Neural progenitor cell (in vitro differentiated cells): ENCODE results near the gene ZNF800. TPM values are rescaled to one million over a fixed set of nuclear protein-coding genes. Genes with fewer than 3 reads are reported as not detected.

ENCODE experiments used
- DNase-seq: peaks from one replicate; pipeline ENCODE4 v3.0.0-alpha.2; 2016; ENCODE audit warnings: low spot score
- H2AFZ ChIP-seq: fragments of 200-600 bp; sonication (generic); replicated peaks from 2 replicates; pipeline ENCODE4 v1.6.1; 2016; ENCODE audit warnings: antibody characterized with exemption
- H3F3A ChIP-seq: fragments of 200-600 bp; sonication (generic); 2 replicates; pipeline ENCODE4 v1.6.1; 2016; ENCODE audit warnings: antibody characterized with exemption, low read depth
- H3K27ac ChIP-seq: fragments of 200-600 bp; sonication (generic); 2 replicates; pipeline ENCODE4 v1.5.1; 2016; ENCODE audit warnings: mild to moderate bottlenecking
- H3K27me3 ChIP-seq: fragments of 200-600 bp; sonication (generic); 2 replicates; pipeline ENCODE4 v1.6.1; 2016; ENCODE audit warnings: mild to moderate bottlenecking, moderate library complexity
- H3K36me3 ChIP-seq: fragments of 200-600 bp; sonication (generic); 2 replicates; pipeline ENCODE4 v1.5.1; 2016
- H3K4me1 ChIP-seq: fragments of 200-600 bp; sonication (generic); 2 replicates; pipeline ENCODE4 v1.6.1; 2016; ENCODE audit warnings: mixed run types
- H3K4me2 ChIP-seq: fragments of 200-600 bp; sonication (generic); 2 replicates; pipeline ENCODE4 v1.6.1; 2016
- H3K4me3 ChIP-seq: fragments of 200-600 bp; sonication (generic); 2 replicates; pipeline ENCODE4 v1.5.1; 2016
- H3K79me2 ChIP-seq: fragments of 200-600 bp; sonication (generic); 2 replicates; pipeline ENCODE4 v1.6.1; 2016; ENCODE audit warnings: low read depth
- H3K9ac ChIP-seq: fragments of 200-600 bp; sonication (generic); 2 replicates; pipeline ENCODE4 v1.6.1; 2016
- H3K9me3 ChIP-seq: fragments of 200-600 bp; sonication (generic); 2 replicates; pipeline ENCODE4 v1.5.1; 2016; ENCODE audit warnings: low read depth
- H4K20me1 ChIP-seq: fragments of 200-600 bp; sonication (generic); 2 replicates; pipeline ENCODE4 v1.6.1; 2016; ENCODE audit warnings: low read depth
- H3K27ac Mint-ChIP-seq: 3 replicates; pipeline ENCODE4 v1.8.0; 2021; ENCODE audit warnings: mixed read lengths
- H3K27me3 Mint-ChIP-seq: 2 replicates; pipeline ENCODE4 v1.8.0; 2022; ENCODE audit warnings: low read depth, mild to moderate bottlenecking, inconsistent platforms, moderate library complexity, mixed read lengths; ENCODE audit not compliant: insufficient read depth
- H3K36me3 Mint-ChIP-seq: 3 replicates; pipeline ENCODE4 v1.8.0; 2021; ENCODE audit warnings: mixed read lengths
- H3K4me1 Mint-ChIP-seq: 3 replicates; pipeline ENCODE4 v1.8.0; 2021; ENCODE audit warnings: mixed read lengths
- H3K4me3 Mint-ChIP-seq: 3 replicates; pipeline ENCODE4 v1.8.0; 2021; ENCODE audit warnings: mild to moderate bottlenecking, moderate library complexity, mixed read lengths
- H3K9me3 Mint-ChIP-seq: 3 replicates; pipeline ENCODE4 v1.8.0; 2020; ENCODE audit warnings: mixed read lengths
- EZH2 ChIP-seq: fragments of 200-600 bp; sonication (generic); IDR thresholded peaks from 2 replicates; pipeline ENCODE4 v1.6.1; 2017; ENCODE audit warnings: antibody characterized with exemption, mild to moderate bottlenecking, moderate library complexity
- EZH2phosphoT487 ChIP-seq: fragments of 200-600 bp; sonication (generic); IDR thresholded peaks from 2 replicates; pipeline ENCODE4 v1.6.1; 2017; ENCODE audit warnings: antibody characterized with exemption
- total RNA-seq: library from RNA; depleted of rRNA; stranded (reverse); fragments of >200 nt; gene quantifications from 2 replicates; pipeline ENCODE4 v1.2.3, GENCODE V29; 2015; ENCODE audit warnings: low replicate concordance
- TF ChIP-seq, protein P1 (sequence below): fragments of 200-600 bp; sonication (generic); IDR thresholded peaks from 2 replicates; pipeline ENCODE4 v1.5.1; 2017; ENCODE audit warnings: antibody characterized with exemption, mild to moderate bottlenecking

The ZNF800 gene
- total RNA-seq, 1 donor from 2014 or later = 26.0 TPM

DNA sequence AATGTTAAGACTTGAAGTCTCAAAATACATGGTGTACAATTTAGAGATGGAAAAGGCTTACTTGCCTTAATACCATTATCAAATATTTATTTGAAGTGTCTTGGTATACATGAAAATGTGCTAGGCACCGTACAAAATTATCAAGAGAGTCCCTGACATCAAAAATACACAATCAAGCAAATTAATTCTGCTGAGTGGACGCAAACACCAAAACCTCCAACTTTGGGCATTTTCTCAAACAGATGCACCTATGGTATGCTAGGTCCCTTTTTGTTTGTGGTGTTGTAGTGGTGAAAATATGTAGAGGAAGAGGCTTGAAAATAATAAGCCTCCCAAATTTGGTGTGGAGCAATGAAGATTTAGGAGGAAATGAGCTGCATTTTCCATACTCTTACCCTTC, 24.8 kb downstream of the ZNF800 start:
- H3K27ac Mint-ChIP-seq = no peak overlapping the region

DNA sequence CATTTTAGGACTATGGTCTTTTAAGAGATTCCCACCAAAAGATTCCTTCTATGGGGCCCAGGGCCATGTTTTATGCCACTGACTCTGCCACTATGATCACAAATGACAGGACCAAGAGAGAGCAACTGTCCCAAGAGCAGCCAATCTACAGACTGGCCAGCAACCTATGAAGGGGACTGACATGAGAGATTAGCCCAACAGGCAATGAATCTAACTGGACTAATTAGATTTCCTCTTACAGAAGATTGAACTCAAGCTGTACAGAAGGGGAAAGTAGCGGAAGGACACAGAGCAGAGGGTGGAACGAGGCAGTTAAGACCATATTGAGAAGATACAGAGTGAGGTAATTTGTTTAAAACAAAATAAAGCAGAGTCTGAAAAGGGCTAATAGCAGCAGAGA, 25.8 kb downstream of the ZNF800 start:
- H3K9ac ChIP-seq = no peak overlapping the region
- no peaks in the 10 kb centered on the region for H4K20me1 ChIP-seq
- H3K79me2 ChIP-seq = no peaks in the 10 kb centered on the region
- H3K4me3 ChIP-seq = no peak overlapping the region
- Mint-ChIP-seq H3K27ac (no peak overlapping the region), H3K36me3 (peaks cover 4% of the 10 kb centered on the region), H3K9me3 (no peaks in the 10 kb centered on the region), H3K4me1 (no peaks in the 10 kb centered on the region), H3K27me3 (no peaks in the 10 kb centered on the region), H3K4me3 (no peak overlapping the region)
- H3K27ac ChIP-seq = no peak overlapping the region
- TF ChIP-seq, protein P1, sequence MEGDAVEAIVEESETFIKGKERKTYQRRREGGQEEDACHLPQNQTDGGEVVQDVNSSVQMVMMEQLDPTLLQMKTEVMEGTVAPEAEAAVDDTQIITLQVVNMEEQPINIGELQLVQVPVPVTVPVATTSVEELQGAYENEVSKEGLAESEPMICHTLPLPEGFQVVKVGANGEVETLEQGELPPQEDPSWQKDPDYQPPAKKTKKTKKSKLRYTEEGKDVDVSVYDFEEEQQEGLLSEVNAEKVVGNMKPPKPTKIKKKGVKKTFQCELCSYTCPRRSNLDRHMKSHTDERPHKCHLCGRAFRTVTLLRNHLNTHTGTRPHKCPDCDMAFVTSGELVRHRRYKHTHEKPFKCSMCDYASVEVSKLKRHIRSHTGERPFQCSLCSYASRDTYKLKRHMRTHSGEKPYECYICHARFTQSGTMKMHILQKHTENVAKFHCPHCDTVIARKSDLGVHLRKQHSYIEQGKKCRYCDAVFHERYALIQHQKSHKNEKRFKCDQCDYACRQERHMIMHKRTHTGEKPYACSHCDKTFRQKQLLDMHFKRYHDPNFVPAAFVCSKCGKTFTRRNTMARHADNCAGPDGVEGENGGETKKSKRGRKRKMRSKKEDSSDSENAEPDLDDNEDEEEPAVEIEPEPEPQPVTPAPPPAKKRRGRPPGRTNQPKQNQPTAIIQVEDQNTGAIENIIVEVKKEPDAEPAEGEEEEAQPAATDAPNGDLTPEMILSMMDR = no peak
- TF ChIP-seq EZH2 (no peak), EZH2phosphoT487 (no peak)
- no peaks in the 10 kb centered on the region for H3F3A ChIP-seq
- H3K9me3 ChIP-seq = no peaks in the 10 kb centered on the region
- H3K36me3 ChIP-seq = no peaks in the 10 kb centered on the region
- H3K4me2 ChIP-seq = no peak overlapping the region
- no peak for DNase-seq
- no peaks in the 10 kb centered on the region for H3K27me3 ChIP-seq
- no peak overlapping the region for H2AFZ ChIP-seq
- no peaks in the 10 kb centered on the region for H3K4me1 ChIP-seq

More for the DNA sequence above, 24.8 kb downstream of the ZNF800 start:
- no peaks in the 10 kb centered on the region for H3K27me3 ChIP-seq
- H3K4me3 Mint-ChIP-seq = no peak overlapping the region
- no peak overlapping the region for H3K9ac ChIP-seq
- peaks cover 4% of the 10 kb centered on the region for H3K36me3 Mint-ChIP-seq
- H3K4me2 ChIP-seq = no peak overlapping the region
- no peaks in the 10 kb centered on the region for H3K36me3 ChIP-seq
- no peaks in the 10 kb centered on the region for H3F3A ChIP-seq
- H2AFZ ChIP-seq = no peak overlapping the region
- DNase-seq = no peak
- no peaks in the 10 kb centered on the region for H3K79me2 ChIP-seq
- no peaks in the 10 kb centered on the region for H3K4me1 ChIP-seq
- no peaks in the 10 kb centered on the region for H3K9me3 ChIP-seq
- TF ChIP-seq, protein P1 = no peak
- TF ChIP-seq EZH2 = no peak
- no peak for TF ChIP-seq EZH2phosphoT487
- no peaks in the 10 kb centered on the region for H3K4me1 Mint-ChIP-seq
- H3K27me3 Mint-ChIP-seq = no peaks in the 10 kb centered on the region
- no peaks in the 10 kb centered on the region for H3K9me3 Mint-ChIP-seq
- no peak overlapping the region for H3K27ac ChIP-seq
- no peaks in the 10 kb centered on the region for H4K20me1 ChIP-seq
- no peak overlapping the region for H3K4me3 ChIP-seq

DNA sequence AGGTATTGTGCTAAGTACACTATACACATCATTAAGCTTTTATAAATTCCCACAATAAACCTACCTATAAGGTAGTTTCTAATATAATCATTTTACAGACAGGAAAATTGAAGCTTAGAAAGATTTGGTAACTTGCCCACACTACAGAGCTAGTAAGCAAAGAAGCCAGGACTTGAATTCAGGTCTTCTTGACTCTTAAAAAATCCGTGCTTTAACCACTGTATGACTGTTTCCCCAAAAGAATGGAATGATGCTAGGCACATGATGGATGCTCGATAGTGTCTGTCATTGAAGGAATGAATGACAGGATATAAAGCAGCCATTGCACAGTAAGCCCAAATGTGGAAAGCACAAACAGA, 26.6 kb downstream of the ZNF800 start:
- Histone ChIP-seq H3K4me1 (no peaks in the 10 kb centered on the region), H3K79me2 (no peaks in the 10 kb centered on the region), H2AFZ (no peak overlapping the region), H3K4me2 (no peak overlapping the region), H3K4me3 (no peak overlapping the region), H4K20me1 (no peaks in the 10 kb centered on the region), H3K9me3 (no peaks in the 10 kb centered on the region), H3K36me3 (no peaks in the 10 kb centered on the region), H3K27me3 (no peaks in the 10 kb centered on the region), H3K27ac (no peak overlapping the region), H3F3A (no peaks in the 10 kb centered on the region), H3K9ac (no peak overlapping the region)
- H3K9me3 Mint-ChIP-seq = no peaks in the 10 kb centered on the region
- H3K4me1 Mint-ChIP-seq = no peaks in the 10 kb centered on the region
- H3K27ac Mint-ChIP-seq = no peak overlapping the region
- no peak for DNase-seq
- no peak overlapping the region for H3K4me3 Mint-ChIP-seq
- TF ChIP-seq EZH2 (no peak), EZH2phosphoT487 (no peak)
- TF ChIP-seq, protein P1 = no peak
- H3K36me3 Mint-ChIP-seq = peaks cover 2% of the 10 kb centered on the region
- H3K27me3 Mint-ChIP-seq = no peaks in the 10 kb centered on the region
